ENCODE results near the gene ARHGAP33.

The ARHGAP33 gene

GRCh38 chr19:35740423-35741202 lies 34.8 kb upstream of the ARHGAP33 start:
- peak; percentile 99 for DNase-seq

- no peak for DNase-seq
These were observed 34.2 kb upstream of the ARHGAP33 start for GRCh38 chr19:35741203-35741515.

GRCh38 chr19:35742121-35742724 lies 33.1 kb upstream of the ARHGAP33 start, which contains the start of gene IGFLR1:
TSS of gene IGFLR1 (minus strand) at chr19:35742452. CDS start at chr19:35741180, 1,272 bp downstream.
- no peak for DNase-seq

GRCh38 chr19:35743640-35744429 lies 31.5 kb upstream of the ARHGAP33 start:
- DNase-seq = no peak

- DNase-seq = peak; percentile 97
These were observed 30.7 kb upstream of the ARHGAP33 start for GRCh38 chr19:35744430-35745327.

GRCh38 chr19:35745328-35746086 lies 29.9 kb upstream of the ARHGAP33 start, which contains the start of the genes PSENEN and U2AF1L4:
TSS of gene PSENEN (plus strand) at chr19:35745651. CDS start at chr19:35745931, 280 bp downstream.
TSS of gene U2AF1L4 (minus strand) at chr19:35745418. CDS start at chr19:35745391, 27 bp downstream.
- DNase-seq = peak; percentile 99

GRCh38 chr19:35746087-35746462 lies 29.3 kb upstream of the ARHGAP33 start:
- DNase-seq = no peak

- DNase-seq = no peak
These were observed 28.8 kb upstream of the ARHGAP33 start for GRCh38 chr19:35746531-35746930.

GRCh38 chr19:35748106-35749020 lies 27.0 kb upstream of the ARHGAP33 start, which contains the start of gene LIN37:
TSS of gene LIN37 (plus strand) at chr19:35748576. CDS start at chr19:35748725, 149 bp downstream.
- DNase-seq = peak; percentile 100

GRCh38 chr19:35750167-35750566 lies 25.2 kb upstream of the ARHGAP33 start:
- DNase-seq = peak; percentile 90

- no peak for DNase-seq
These were observed 23.3 kb upstream of the ARHGAP33 start for GRCh38 chr19:35751839-35752745.

- DNase-seq = peak; percentile 27
These were observed 22.5 kb upstream of the ARHGAP33 start for GRCh38 chr19:35752746-35753350.

GRCh38 chr19:35753634-35754369 lies 21.6 kb upstream of the ARHGAP33 start:
- DNase-seq = peak; percentile 38

- peak; percentile 42 for DNase-seq
These were observed 20.8 kb upstream of the ARHGAP33 start for GRCh38 chr19:35754370-35755130.

- peak; percentile 32 for DNase-seq
These were observed 20.2 kb upstream of the ARHGAP33 start for GRCh38 chr19:35755131-35755549.

- DNase-seq = peak; percentile 70
These were observed 19.6 kb upstream of the ARHGAP33 start for GRCh38 chr19:35755550-35756376.
